ENCODE measurements around the gene VCAN. TPM values are rescaled to one million over a fixed set of nuclear protein-coding genes. Genes with fewer than 3 reads are reported as not detected.

The VCAN gene
- total and polyA plus RNA-seq, 2 experiments from 2014 or later: 133 to 404 TPM

- Mint-ChIP-seq H3K27me3 (ENCODE audit: insufficient read depth, low read depth, poor library complexity) (no peaks in the 10 kb centered on the region), H3K36me3 (ENCODE audit: low read depth) (peaks cover 7% of the 10 kb centered on the region; the same call in 2 of the 3 replicates), H3K9me3 (peaks cover 8% of the 10 kb centered on the region; the same call in 2 of the 3 replicates), H3K4me1 (peaks cover 17% of the 10 kb centered on the region), H3K4me3 (no peak overlapping the region), H3K27ac (no peak overlapping the region)
- DNase-seq (ENCODE audit: low spot score): no peak
- Histone ChIP-seq H3K9me2 (ENCODE audit: insufficient read depth) (no peaks in the 10 kb centered on the region), H2AFZ (no peak overlapping the region), H3K36me3 (ENCODE audit: insufficient read depth) (no peaks in the 10 kb centered on the region), H3K27ac (ENCODE audit: low read depth) (no peak overlapping the region), H3K4me3 (no peak overlapping the region), H3K4me1 (ENCODE audit: insufficient read depth) (peaks cover 25% of the 10 kb centered on the region), H3K4me2 (no peak overlapping the region), H3K79me2 (replicated peaks; ENCODE audit: insufficient read depth) (no peaks in the 10 kb centered on the region), H3K27me3 (ENCODE audit: insufficient read depth) (no peaks in the 10 kb centered on the region), H3F3A (replicated peaks; ENCODE audit: low read depth) (no peaks in the 10 kb centered on the region), H4K20me1 (replicated peaks; ENCODE audit: insufficient read depth) (no peaks in the 10 kb centered on the region)
- no peak for ATAC-seq
- no peak for TF ChIP-seq REST (IDR thresholded peaks at IDR 0.05; ENCODE audit: unreplicated experiment)
- TF ChIP-seq ZNF114 (CRISPR knock-in tag; IDR thresholded peaks at IDR 0.05): no peak
- no peak for TF ChIP-seq CREB1 (CRISPR knock-in tag; IDR thresholded peaks at IDR 0.05; ENCODE audit: low read depth)
- no peak for TF ChIP-seq STAT1 (IDR thresholded peaks at IDR 0.05; ENCODE audit: unreplicated experiment)
- TF ChIP-seq NANOG (IDR thresholded peaks at IDR 0.05; ENCODE audit: borderline replicate concordance): no peak
- no peak for TF ChIP-seq POLR2AphosphoS5 (IDR thresholded peaks at IDR 0.05; ENCODE audit: low read depth)
- TF ChIP-seq JUNB (IDR thresholded peaks at IDR 0.05; ENCODE audit: unreplicated experiment): no peak
- TF ChIP-seq ETS1 (IDR thresholded peaks at IDR 0.05): no peak
- TF ChIP-seq CTCF (conservative IDR thresholded peaks at IDR 0.05; ENCODE audit: low read depth in 2 of 2): no peak
- no peak for TF ChIP-seq EZH2 (IDR thresholded peaks at IDR 0.05; ENCODE audit: low read depth, unreplicated experiment)
- TF ChIP-seq ZNF331 (CRISPR knock-in tag; IDR thresholded peaks at IDR 0.05; ENCODE audit: low read depth): no peak
- no peak for TF ChIP-seq ZNF462 (CRISPR knock-in tag; IDR thresholded peaks at IDR 0.05)
- TF ChIP-seq EZH2phosphoT487 (IDR thresholded peaks at IDR 0.05; ENCODE audit: unreplicated experiment): no peak
These were observed 19.6 kb upstream of the VCAN start for GRCh38 chr5:83451955-83452354.

Measured in GM23338 (cell line).